Loucy (cell line): Measurements from ENCODE around the gene NDUFAF5.

Source experiments
- H2AFZ ChIP-seq: fragments of 200-600 bp; sonication (generic); 2 replicates; pipeline ENCODE4 v1.6.0; 2016; ENCODE audit warnings: antibody characterized with exemption, mild to moderate bottlenecking, low read length, moderate library complexity
- H3F3A ChIP-seq: fragments of 200-600 bp; 2 replicates; pipeline ENCODE4 v1.6.0; 2016; ENCODE audit warnings: antibody characterized with exemption, low read depth, mild to moderate bottlenecking
- H3K27me3 ChIP-seq: fragments of 200-600 bp; sonication (generic); 2 replicates; pipeline ENCODE4 v1.6.1; 2014; ENCODE audit warnings: low read length, mild to moderate bottlenecking; ENCODE audit not compliant: insufficient read depth, poor library complexity, severe bottlenecking
- H3K36me3 ChIP-seq: fragments of 200-600 bp; sonication (generic); 2 replicates; pipeline ENCODE4 v1.6.1; 2016; ENCODE audit warnings: low read length; ENCODE audit not compliant: insufficient read depth
- H3K4me1 ChIP-seq: fragments of 200-600 bp; sonication (generic); 2 replicates; pipeline ENCODE4 v1.5.1; 2014; ENCODE audit warnings: low read length, mild to moderate bottlenecking; ENCODE audit not compliant: insufficient read depth, poor library complexity, severe bottlenecking
- H3K4me2 ChIP-seq: fragments of 200-600 bp; sonication (generic); 2 replicates; pipeline ENCODE4 v1.6.0; 2014; ENCODE audit warnings: antibody characterized with exemption, low read length, low read depth, mild to moderate bottlenecking; ENCODE audit not compliant: poor library complexity, severe bottlenecking
- H3K4me3 ChIP-seq: fragments of 200-600 bp; sonication (generic); 2 replicates; pipeline ENCODE4 v1.5.1; 2014; ENCODE audit warnings: low read length, mild to moderate bottlenecking, mixed read lengths; ENCODE audit not compliant: poor library complexity, severe bottlenecking
- H3K79me2 ChIP-seq: fragments of 200-600 bp; sonication (generic); 2 replicates; pipeline ENCODE4 v1.6.1; 2014; ENCODE audit warnings: low read length; ENCODE audit not compliant: insufficient read depth
- H3K9ac ChIP-seq: fragments of 200-600 bp; sonication (generic); 2 replicates; pipeline ENCODE4 v1.6.0; 2014; ENCODE audit warnings: mild to moderate bottlenecking, low read depth, low read length, moderate library complexity; ENCODE audit not compliant: poor library complexity, severe bottlenecking
- H3K9me2 ChIP-seq: fragments of 200-600 bp; sonication (generic); replicated peaks from 2 replicates; pipeline ENCODE4 v1.6.1; 2016; ENCODE audit warnings: low read depth, low read length, mixed read lengths
- H3K9me3 ChIP-seq: fragments of 200-600 bp; sonication (generic); 2 replicates; pipeline ENCODE4 v1.6.1; 2014; ENCODE audit warnings: mild to moderate bottlenecking, antibody characterized with exemption, low read length, low read depth; ENCODE audit not compliant: insufficient read depth
- H4K20me1 ChIP-seq: fragments of 200-600 bp; sonication (generic); 2 replicates; pipeline ENCODE4 v1.6.0; 2014; ENCODE audit warnings: antibody characterized with exemption, low read length, mild to moderate bottlenecking; ENCODE audit not compliant: insufficient read depth, poor library complexity, severe bottlenecking
- CTCF ChIP-seq: fragments of 200-600 bp; sonication (generic); conservative IDR thresholded peaks from 2 replicates; pipeline ENCODE4 v1.5.1; 2014; ENCODE audit warnings: mild to moderate bottlenecking, antibody characterized with exemption, low read length
- EZH2phosphoT487 ChIP-seq: fragments of 200-600 bp; IDR thresholded peaks from 2 replicates; pipeline ENCODE4 v1.6.1; 2018; ENCODE audit warnings: antibody characterized with exemption, mild to moderate bottlenecking, moderate library complexity, borderline replicate concordance

NDUFAF5 gene

DNA sequence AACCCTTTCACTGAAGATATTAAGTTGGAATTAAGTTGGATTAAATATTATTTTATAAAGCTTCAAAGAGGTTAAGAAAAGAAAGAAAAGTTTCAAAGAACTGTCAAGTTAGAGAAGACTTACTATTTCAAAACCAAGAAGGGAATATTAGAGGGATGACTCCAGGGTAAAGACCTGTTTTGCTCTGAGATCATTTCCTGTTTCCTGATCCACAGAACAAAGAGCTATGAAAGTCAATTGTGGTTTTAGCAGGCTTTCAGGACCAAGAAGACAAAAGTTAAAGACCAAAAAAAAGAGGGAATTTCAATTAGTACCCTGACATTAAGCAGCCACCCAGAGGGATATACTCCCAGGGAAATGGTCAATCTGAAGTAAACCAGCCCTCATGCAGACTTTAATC lies 19.5 kb upstream of the NDUFAF5 start:
- H3K79me2 ChIP-seq = no peaks in the 10 kb centered on the region
- no peaks in the 10 kb centered on the region for H3K9me2 ChIP-seq
- TF ChIP-seq CTCF (no peak), EZH2phosphoT487 (no peak)
- no peaks in the 10 kb centered on the region for H3F3A ChIP-seq
- no peak overlapping the region for H2AFZ ChIP-seq
- H3K4me2 ChIP-seq = no peak overlapping the region
- H3K9me3 ChIP-seq = peaks cover 17% of the 10 kb centered on the region
- peaks cover 47% of the 10 kb centered on the region for H3K36me3 ChIP-seq
- peaks cover 4% of the 10 kb centered on the region for H3K27me3 ChIP-seq
- H3K9ac ChIP-seq = no peak overlapping the region
- H3K4me1 ChIP-seq = no peaks in the 10 kb centered on the region
- no peak overlapping the region for H3K4me3 ChIP-seq
- H4K20me1 ChIP-seq = peaks cover 3% of the 10 kb centered on the region

GRCh38 chr20:13765868-13766416 lies 18.9 kb upstream of the NDUFAF5 start:
- Histone ChIP-seq H3K36me3 (peaks cover 53% of the 10 kb centered on the region), H3F3A (no peaks in the 10 kb centered on the region), H3K79me2 (no peaks in the 10 kb centered on the region), H3K9me3 (peaks cover 17% of the 10 kb centered on the region), H3K4me3 (no peak overlapping the region), H4K20me1 (peaks cover 3% of the 10 kb centered on the region), H3K4me2 (no peak overlapping the region), H2AFZ (no peak overlapping the region), H3K4me1 (no peaks in the 10 kb centered on the region), H3K9me2 (no peaks in the 10 kb centered on the region), H3K27me3 (peaks cover 4% of the 10 kb centered on the region), H3K9ac (no peak overlapping the region)
- no peak for TF ChIP-seq CTCF
- no peak for TF ChIP-seq EZH2phosphoT487

DNA sequence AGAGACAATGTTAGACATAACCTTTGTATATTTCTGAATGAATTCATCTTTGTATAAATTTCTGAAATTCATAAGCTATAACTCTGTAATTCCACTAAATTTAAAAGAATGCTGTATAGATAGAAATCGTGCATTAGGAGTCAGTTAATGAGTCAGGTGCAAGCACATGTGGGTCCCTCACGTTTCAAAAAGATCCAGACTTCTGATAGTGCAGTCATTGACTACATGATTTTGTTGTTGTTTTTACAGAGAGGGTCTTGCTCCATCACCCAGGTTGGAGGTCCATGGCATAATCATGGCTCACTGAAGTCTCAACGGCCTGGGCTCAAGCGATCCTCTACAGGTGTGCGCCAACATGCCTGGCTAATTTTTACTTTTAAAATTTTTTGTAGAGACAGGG lies 14.7 kb upstream of the NDUFAF5 start:
- no peak for TF ChIP-seq EZH2phosphoT487
- TF ChIP-seq CTCF = no peak
- Histone ChIP-seq H3K4me1 (no peaks in the 10 kb centered on the region), H2AFZ (no peak overlapping the region), H3K27me3 (peaks cover 4% of the 10 kb centered on the region), H3K79me2 (no peaks in the 10 kb centered on the region), H3K4me2 (no peak overlapping the region), H3K9me3 (peaks cover 17% of the 10 kb centered on the region), H3F3A (no peaks in the 10 kb centered on the region), H4K20me1 (peaks cover 7% of the 10 kb centered on the region), H3K9ac (no peak overlapping the region), H3K36me3 (peaks cover 74% of the 10 kb centered on the region), H3K9me2 (no peaks in the 10 kb centered on the region), H3K4me3 (no peak overlapping the region)
